GM18526 (cell line): ENCODE measurements around the gene RPL10.

Experiments
- POLR2A ChIP-seq: IDR thresholded peaks from 3 replicates; pipeline ENCODE4 v1.6.1; 2011; ENCODE audit not compliant: insufficient read length; ENCODE audit errors: extremely low read depth

The RPL10 gene

GRCh38 chrX:154380787-154381186 is 17.4 kb upstream of the RPL10 start:
- no peak for TF ChIP-seq POLR2A

- TF ChIP-seq POLR2A = no peak
Measured at GRCh38 chrX:154381271-154381670, 16.9 kb upstream of the RPL10 start.

DNA sequence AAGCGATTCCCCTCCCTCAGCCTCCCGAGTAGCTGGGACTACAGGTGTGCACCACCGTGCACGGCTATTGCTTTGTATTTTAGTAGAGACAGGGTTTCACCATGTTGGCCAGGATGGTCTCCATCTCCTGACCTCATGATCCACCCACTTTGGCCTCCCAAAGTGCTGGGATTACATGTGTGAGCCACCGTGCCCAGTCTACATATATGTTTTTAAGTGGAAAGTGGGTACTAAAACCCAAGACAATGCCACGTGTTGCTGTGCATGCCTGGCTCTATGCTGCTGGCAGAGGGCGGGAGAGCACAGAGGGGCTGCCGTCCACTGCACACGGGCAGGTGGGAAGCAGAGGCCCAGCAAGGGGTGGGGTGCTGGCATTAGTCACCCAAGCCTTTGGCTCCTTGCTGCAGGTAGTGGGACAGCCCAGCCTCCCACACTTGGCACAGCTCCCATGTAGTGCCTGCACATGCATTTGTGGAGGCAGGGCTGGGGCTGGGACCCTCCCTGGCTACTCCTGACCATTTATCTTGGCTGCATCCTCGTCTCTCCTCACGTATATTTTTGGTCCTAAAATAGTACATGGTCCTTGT is 15.6 kb upstream of the RPL10 start:
- TF ChIP-seq POLR2A = peak; percentile 10

- no peak for TF ChIP-seq POLR2A
Measured at GRCh38 chrX:154383359-154384283, 14.6 kb upstream of the RPL10 start.

DNA sequence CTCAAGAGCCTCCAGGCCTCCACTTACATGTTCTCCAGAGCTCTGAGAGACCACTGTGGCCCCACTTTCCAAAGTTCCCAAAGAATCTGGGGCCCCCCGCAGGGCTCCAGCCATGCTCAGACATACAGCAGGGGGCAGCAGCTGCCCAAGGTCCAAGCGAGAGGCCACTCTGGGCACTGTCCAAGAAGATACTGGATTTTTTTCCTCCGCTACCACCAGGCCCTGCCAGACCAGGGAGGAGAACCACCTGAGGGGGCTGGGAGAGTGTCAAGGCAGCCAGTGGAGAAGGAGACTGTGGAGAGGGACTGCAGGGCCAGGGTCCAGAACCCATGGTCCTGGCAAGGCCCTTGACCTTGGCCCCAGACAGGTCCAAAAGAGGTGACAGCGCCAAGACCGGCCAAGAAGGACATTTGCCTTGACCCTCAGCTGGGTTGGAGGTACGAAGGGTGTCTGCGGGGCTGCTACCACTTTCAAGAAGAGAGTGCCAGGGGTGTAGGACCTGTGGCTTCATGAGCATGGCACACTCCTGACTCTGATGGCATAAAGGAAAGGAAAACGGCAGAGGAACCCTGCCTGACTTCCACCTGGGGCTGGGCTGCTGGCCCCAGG is 13.8 kb upstream of the RPL10 start:
- no peak for TF ChIP-seq POLR2A

DNA sequence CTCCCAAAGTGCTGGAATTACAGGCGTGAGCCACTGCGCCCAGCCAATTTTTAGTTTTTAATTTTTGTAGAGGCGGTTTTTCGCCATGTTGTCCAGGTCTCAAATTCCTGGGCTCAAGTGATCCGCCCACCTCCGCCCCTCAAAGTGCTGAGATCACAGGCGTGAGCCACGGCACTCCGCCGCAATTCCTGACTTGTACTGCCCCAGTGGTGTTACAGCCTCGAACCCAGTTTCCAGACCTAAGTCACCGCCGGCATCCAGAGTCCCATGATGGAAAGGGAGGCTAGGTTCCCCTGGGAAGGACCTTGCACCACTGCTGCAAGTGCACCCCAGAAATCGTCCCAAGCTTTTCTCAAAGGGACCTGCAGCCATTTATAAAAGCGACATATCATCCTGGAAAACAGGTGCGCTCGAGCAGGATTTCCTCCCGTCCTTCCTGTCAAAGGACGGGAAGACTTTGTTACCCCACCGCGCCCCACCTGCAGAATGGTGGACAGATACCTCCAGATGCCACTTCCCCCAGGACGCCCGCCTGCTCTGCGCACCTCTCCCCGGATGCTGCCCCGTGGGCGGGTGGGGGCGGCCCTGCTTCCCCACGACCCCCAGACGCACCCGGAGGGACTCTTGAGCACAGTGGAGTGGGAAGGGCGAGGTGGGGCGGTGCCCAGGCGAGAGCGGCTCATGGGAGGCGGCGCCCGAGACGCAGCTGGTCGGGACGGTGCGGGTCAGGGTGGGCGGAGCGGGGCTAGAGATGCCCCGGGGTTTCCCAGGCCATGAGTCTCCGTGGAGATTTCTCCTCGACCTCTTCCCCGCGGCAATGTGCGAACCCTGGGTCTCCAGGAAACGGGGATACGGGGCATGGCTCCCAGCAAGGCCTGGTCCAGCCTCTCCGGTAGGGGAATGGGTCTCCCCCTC is 947 bp upstream of the RPL10 start:
- TF ChIP-seq POLR2A = no peak

DNA sequence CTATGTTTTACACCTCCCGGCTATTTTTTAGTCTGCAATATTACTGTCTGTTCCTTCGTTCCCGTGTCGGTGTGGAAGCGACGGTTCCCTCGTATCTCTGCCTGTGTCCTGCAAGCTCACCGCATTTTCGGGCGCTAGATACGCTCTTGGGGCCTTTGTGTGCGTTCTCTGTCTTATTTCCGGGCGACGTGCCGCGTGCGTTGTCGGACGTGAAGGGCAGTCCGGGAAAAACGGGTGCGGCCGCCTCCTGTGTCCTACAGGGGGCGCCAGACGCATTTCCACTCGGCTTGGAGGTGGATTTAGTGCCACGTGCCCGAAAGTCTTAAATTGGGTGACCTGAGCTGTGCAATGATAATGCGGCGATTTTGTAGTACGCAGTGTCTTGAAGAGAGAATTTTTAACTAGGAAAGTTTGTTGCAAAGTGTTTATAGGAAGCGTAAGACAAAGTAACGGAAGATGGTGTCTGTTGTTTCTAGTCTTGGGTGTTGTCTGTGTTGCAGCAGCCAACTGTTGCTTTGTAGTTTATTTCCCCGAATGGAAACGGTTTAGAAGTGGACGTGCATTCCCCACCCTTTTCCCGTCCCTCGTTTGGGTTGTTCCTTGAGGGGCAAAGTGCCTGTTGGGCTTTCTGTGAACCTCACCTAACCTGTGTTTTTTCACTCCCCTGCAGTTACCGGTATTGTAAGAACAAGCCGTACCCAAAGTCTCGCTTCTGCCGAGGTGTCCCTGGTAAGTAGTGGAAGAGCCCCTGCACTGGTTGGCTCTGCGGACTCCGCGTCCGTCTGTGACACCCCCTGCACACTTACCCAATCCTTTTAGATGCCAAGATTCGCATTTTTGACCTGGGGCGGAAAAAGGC is 720 bp downstream of the RPL10 start:
- no peak for TF ChIP-seq POLR2A

DNA sequence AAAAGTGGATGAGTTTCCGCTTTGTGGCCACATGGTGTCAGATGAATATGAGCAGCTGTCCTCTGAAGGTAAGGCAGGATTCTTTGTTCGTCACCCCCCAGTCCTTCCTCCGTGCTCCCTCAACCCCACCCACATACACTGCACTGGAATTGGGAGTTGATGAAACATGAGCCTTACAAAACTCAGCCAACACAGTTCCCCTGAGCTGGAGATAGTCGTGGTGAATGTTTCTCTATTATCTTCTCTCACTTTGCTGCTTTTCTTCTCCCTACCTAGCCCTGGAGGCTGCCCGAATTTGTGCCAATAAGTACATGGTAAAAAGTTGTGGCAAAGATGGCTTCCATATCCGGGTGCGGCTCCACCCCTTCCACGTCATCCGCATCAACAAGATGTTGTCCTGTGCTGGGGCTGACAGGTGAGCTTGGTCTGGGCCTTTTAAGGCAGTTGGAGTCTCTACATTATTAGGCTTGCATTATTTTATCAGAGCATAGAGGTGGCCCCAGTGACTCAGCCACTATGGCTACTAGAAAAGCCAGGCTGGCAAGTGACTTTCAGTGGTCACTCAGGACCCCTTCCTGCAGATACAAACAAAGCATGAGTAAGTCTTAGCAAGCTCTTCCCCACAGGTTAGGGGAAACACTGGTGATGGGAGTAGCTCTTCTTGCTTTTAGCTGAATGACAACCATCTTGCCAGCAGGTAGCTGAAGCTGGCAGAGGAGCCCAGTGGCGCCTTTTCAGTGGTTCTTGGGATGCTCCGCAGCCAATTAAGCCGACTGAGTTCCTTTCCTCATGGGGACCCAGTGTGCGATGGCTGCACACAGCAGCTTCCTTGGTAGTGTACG is 1.6 kb downstream of the RPL10 start:
- TF ChIP-seq POLR2A = no peak

- no peak for TF ChIP-seq POLR2A
Measured at GRCh38 chrX:154401045-154401799, 3.0 kb downstream of the RPL10 start.

GRCh38 chrX:154401918-154402621 is 3.9 kb downstream of the RPL10 start:
- TF ChIP-seq POLR2A = no peak

GRCh38 chrX:154402622-154403127 is 4.5 kb downstream of the RPL10 start:
- TF ChIP-seq POLR2A = no peak

DNA sequence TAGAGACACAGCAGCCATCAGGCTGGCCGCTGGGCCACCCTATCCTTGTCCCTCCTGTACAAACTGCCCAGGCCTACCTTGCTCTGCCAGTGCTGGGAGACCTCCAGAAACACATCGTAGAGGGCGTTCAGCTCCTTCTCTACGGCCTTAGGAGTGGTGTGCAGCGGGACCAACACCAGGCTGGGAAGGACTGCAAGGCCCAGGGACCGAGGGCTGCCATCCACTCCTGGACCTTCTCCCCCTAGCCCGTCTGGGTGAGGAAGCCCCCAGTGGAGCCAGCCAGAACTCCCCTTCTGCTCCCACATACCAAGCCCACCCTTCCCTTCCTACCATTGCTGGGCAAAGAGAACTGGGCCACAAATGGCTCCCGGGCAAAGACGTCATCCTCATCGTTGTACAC is 5.0 kb downstream of the RPL10 start:
- no peak for TF ChIP-seq POLR2A

GRCh38 chrX:154403858-154404257 is 5.7 kb downstream of the RPL10 start:
- no peak for TF ChIP-seq POLR2A
